Progenitor cell of endocrine pancreas (in vitro differentiated cells): ENCODE measurements around the gene EXOSC2. TPM values are rescaled to one million over a fixed set of nuclear protein-coding genes. Genes with fewer than 3 reads are reported as not detected.

ENCODE experiments used
- DNase-seq: peaks from one replicate; pipeline ENCODE4 v3.0.0; 2021; ENCODE audit warnings: low spot score; ENCODE audit not compliant: unreplicated experiment
- H3K27ac Mint-ChIP-seq: 2 replicates; pipeline ENCODE4 v1.8.0; 2021; ENCODE audit warnings: mild to moderate bottlenecking, moderate library complexity, mixed read lengths
- H3K27me3 Mint-ChIP-seq: 2 replicates; pipeline ENCODE4 v1.8.0; 2021; ENCODE audit warnings: mixed read lengths
- H3K36me3 Mint-ChIP-seq: 2 replicates; pipeline ENCODE4 v1.8.0; 2022; ENCODE audit warnings: mixed read lengths; ENCODE audit not compliant: insufficient read depth
- H3K4me1 Mint-ChIP-seq: 2 replicates; pipeline ENCODE4 v1.8.0; 2021; ENCODE audit warnings: low read depth, mixed read lengths
- H3K4me3 Mint-ChIP-seq: 2 replicates; pipeline ENCODE4 v1.8.0; 2021; ENCODE audit warnings: low read depth, mild to moderate bottlenecking, moderate library complexity, mixed read lengths
- H3K9me3 Mint-ChIP-seq: 2 replicates; pipeline ENCODE4 v1.8.0; 2021; ENCODE audit warnings: low read depth, mixed read lengths
- CTCF ChIP-seq: fragments of 200-600 bp; sonication (generic); IDR thresholded peaks from one replicate; pipeline ENCODE4 v1.5.0; 2021; ENCODE audit warnings: antibody characterized with exemption, mild to moderate bottlenecking; ENCODE audit not compliant: unreplicated experiment
- long read RNA-seq: library from polyadenylated mRNA; unstranded; transcript quantifications from one replicate; pipeline ENCODE4 v2.0.0, GENCODE V29; 2020
- total RNA-seq: library from RNA; stranded (reverse); gene quantifications from 2 replicates; pipeline ENCODE4 v1.2.1, GENCODE V29; 2021

The EXOSC2 gene
- 45.9 and 46.5 TPM in 2 replicates for total RNA-seq
- long read RNA-seq, transcript EXOSC2-204 (9 exons, 2,040 nt): major isoform, 27 of 37 reads
- long read RNA-seq, partial matches to known transcripts: 1 of 37 reads
- long read RNA-seq, other reads (novel, unspliced or antisense): 7 of 37 reads

- DNase-seq: peak; percentile 91
- Mint-ChIP-seq H3K4me1 (peaks cover 26% of the 10 kb centered on the region), H3K36me3 (peaks cover 15% of the 10 kb centered on the region), H3K4me3 (peak within 1 kb of the TSS; percentile 95), H3K9me3 (no peaks in the 10 kb centered on the region), H3K27me3 (peaks cover 5% of the 10 kb centered on the region), H3K27ac (peak within 1 kb of the TSS; percentile 87)
- no peak for TF ChIP-seq CTCF
Observed at GRCh38 chr9:130693426-130694191, at the start of gene EXOSC2. Gene EXOSC2, plus strand, starts transcription at chr9:130693780. Its CDS starts 12 bp downstream, at chr9:130693792.

- peaks cover 48% of the 10 kb centered on the region for H3K27me3 Mint-ChIP-seq
Observed at GRCh38 chr9:130651221-130651620, 42.4 kb upstream of the EXOSC2 start.

GRCh38 chr9:130651752-130652151, 41.8 kb upstream of the EXOSC2 start:
- Mint-ChIP-seq H3K36me3 (no peaks in the 10 kb centered on the region), H3K27me3 (peaks cover 51% of the 10 kb centered on the region), H3K4me3 (no peak overlapping the region), H3K27ac (no peak overlapping the region), H3K9me3 (no peaks in the 10 kb centered on the region), H3K4me1 (no peaks in the 10 kb centered on the region)
- no peak for DNase-seq
- TF ChIP-seq CTCF: no peak

More at GRCh38 chr9:130651221-130651620, 42.4 kb upstream of the EXOSC2 start:
- no peaks in the 10 kb centered on the region for H3K4me1 Mint-ChIP-seq
- no peak overlapping the region for H3K4me3 Mint-ChIP-seq
- DNase-seq: no peak
- H3K27ac Mint-ChIP-seq: no peak overlapping the region
- H3K9me3 Mint-ChIP-seq: no peaks in the 10 kb centered on the region
- no peak for TF ChIP-seq CTCF
- no peaks in the 10 kb centered on the region for H3K36me3 Mint-ChIP-seq

- Mint-ChIP-seq H3K4me3 (no peak overlapping the region), H3K27ac (no peak overlapping the region), H3K4me1 (no peaks in the 10 kb centered on the region), H3K27me3 (peaks cover 72% of the 10 kb centered on the region), H3K36me3 (no peaks in the 10 kb centered on the region), H3K9me3 (no peaks in the 10 kb centered on the region)
- TF ChIP-seq CTCF: no peak
- no peak for DNase-seq
Observed at GRCh38 chr9:130654879-130655278, 38.7 kb upstream of the EXOSC2 start.

GRCh38 chr9:130658893-130659698, 34.5 kb upstream of the EXOSC2 start:
- Mint-ChIP-seq H3K4me1 (peaks cover 1% of the 10 kb centered on the region), H3K9me3 (no peaks in the 10 kb centered on the region), H3K27ac (no peak overlapping the region), H3K27me3 (peaks cover 80% of the 10 kb centered on the region), H3K36me3 (no peaks in the 10 kb centered on the region), H3K4me3 (no peak overlapping the region)
- no peak for DNase-seq
- TF ChIP-seq CTCF: no peak
